Neutrophil (primary cell): ENCODE measurements around the gene TMCC1.
"Not testable (repeated sequence)": the region's sequence is repeated elsewhere in the genome, so short reads cannot be mapped to it uniquely, and the experiment has no call there.

ENCODE experiments used
- H3K27ac ChIP-seq: fragments of 200-600 bp; sonication (generic); 2 replicates; pipeline ENCODE4 v1.5.1; 2016; ENCODE audit warnings: mild to moderate bottlenecking, moderate library complexity
- H3K27me3 ChIP-seq: fragments of 200-600 bp; sonication (generic); 2 replicates; pipeline ENCODE4 v1.6.0; 2016; ENCODE audit warnings: mild to moderate bottlenecking
- H3K36me3 ChIP-seq: fragments of 200-600 bp; sonication (generic); 2 replicates; pipeline ENCODE4 v1.5.1; 2017
- H3K4me1 ChIP-seq, 2 experiments: fragments of 200-600 bp in 1 of 2; sonication (generic) in 1 of 2; 1 replicate in 1 of 2; 2 replicates in 1 of 2; pipeline versions ENCODE4 v1.5.1 to v1.6.1; 2013 to 2016; ENCODE audit warnings: low read depth in 1 of 2, low read length in 1 of 2, mild to moderate bottlenecking in 1 of 2, moderate library complexity in 1 of 2; ENCODE audit not compliant: control insufficient read depth in 1 of 2, insufficient read depth in 1 of 2
- H3K4me3 ChIP-seq, 2 experiments: fragments of 200-600 bp in 1 of 2; sonication (generic) in 1 of 2; 1 replicate in 1 of 2; 2 replicates in 1 of 2; pipeline ENCODE4 v1.5.1; 2013 to 2016; ENCODE audit warnings: low read depth in 1 of 2, low read length in 1 of 2, mild to moderate bottlenecking in 1 of 2, moderate library complexity in 1 of 2
- H3K9me3 ChIP-seq: fragments of 200-600 bp; sonication (generic); 2 replicates; pipeline ENCODE4 v1.5.1; 2016
- TF ChIP-seq, protein P1 (sequence below): fragments of 200-600 bp; sonication (generic); IDR thresholded peaks from 2 replicates; pipeline ENCODE4 v1.5.1; 2016; ENCODE audit warnings: antibody characterized with exemption

TMCC1 gene

DNA sequence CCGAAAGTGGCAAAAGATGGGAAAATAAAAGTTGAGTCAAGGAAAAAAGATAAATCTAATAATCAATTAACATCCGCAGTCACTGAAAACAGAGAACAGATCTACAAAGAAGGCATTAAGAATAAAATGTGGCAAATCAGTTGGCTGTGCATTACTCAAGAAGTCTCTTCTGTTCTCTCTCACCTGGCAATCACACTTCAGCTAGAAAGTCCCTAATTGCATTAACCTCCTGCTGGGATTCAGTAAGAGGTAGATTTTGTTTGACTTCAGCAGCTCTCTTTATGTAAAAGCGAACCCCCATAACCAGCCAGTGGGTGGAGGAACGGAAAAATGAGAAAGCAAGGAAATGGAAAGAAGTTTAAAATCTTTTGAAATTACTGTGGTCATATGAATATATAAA lies 192.3 kb downstream of the TMCC1 start:
- Histone ChIP-seq H3K4me3 (no peak overlapping the region), H3K27me3 (no peaks in the 10 kb centered on the region), H3K36me3 (no peaks in the 10 kb centered on the region), H3K9me3 (no peaks in the 10 kb centered on the region), H3K4me1 (no peaks in the 10 kb centered on the region), H3K27ac (no peak overlapping the region)
- TF ChIP-seq, protein P1, sequence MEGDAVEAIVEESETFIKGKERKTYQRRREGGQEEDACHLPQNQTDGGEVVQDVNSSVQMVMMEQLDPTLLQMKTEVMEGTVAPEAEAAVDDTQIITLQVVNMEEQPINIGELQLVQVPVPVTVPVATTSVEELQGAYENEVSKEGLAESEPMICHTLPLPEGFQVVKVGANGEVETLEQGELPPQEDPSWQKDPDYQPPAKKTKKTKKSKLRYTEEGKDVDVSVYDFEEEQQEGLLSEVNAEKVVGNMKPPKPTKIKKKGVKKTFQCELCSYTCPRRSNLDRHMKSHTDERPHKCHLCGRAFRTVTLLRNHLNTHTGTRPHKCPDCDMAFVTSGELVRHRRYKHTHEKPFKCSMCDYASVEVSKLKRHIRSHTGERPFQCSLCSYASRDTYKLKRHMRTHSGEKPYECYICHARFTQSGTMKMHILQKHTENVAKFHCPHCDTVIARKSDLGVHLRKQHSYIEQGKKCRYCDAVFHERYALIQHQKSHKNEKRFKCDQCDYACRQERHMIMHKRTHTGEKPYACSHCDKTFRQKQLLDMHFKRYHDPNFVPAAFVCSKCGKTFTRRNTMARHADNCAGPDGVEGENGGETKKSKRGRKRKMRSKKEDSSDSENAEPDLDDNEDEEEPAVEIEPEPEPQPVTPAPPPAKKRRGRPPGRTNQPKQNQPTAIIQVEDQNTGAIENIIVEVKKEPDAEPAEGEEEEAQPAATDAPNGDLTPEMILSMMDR = no peak

DNA sequence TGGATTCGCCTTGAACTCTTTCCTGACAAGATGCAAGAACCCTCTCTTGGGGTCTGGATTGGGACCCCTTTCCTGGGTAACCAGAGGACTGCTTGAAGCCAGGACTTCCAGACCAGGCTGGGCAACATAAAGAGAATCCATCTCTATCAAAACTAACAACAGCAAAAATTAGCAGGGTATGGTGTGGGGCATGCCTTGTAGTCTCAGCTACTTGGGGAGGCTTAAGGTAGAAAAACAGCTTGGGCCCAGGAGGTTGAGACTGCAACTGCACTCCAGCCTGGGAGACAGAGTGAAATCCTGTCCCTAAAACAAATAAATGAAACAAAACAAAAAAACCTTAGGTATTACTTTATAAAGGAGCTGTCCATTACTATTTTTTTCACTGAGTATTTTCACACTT lies 193.9 kb downstream of the TMCC1 start:
- no peak overlapping the region for H3K4me3 ChIP-seq
- no peaks in the 10 kb centered on the region for H3K27me3 ChIP-seq
- no peaks in the 10 kb centered on the region for H3K9me3 ChIP-seq
- no peak overlapping the region for H3K27ac ChIP-seq
- no peaks in the 10 kb centered on the region for H3K4me1 ChIP-seq
- no peaks in the 10 kb centered on the region for H3K36me3 ChIP-seq
- TF ChIP-seq, protein P1 = no peak

DNA sequence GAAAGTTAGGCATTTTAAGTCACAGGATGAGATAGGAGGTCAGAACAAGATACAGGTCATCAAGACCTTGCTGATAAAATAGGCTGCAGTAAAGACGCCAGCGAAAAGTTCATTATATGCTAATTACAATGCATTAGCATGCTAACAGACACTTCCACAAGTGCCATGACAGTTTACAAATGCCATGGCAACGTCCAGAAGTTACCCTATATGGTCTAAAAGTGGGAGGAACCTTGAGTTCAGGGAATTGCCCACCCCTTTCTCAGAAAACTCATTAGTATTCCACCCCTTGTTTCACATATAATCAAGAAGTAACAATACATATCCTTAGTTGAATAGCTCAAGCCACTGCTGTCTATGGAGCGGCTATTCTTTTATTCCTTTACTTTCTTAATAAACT lies 194.3 kb downstream of the TMCC1 start:
- TF ChIP-seq, protein P1 = no peak
- no peak overlapping the region for H3K27ac ChIP-seq
- H3K9me3 ChIP-seq = no peaks in the 10 kb centered on the region
- H3K36me3 ChIP-seq = no peaks in the 10 kb centered on the region
- no peak overlapping the region for H3K4me3 ChIP-seq
- no peaks in the 10 kb centered on the region for H3K27me3 ChIP-seq
- no peaks in the 10 kb centered on the region for H3K4me1 ChIP-seq

DNA sequence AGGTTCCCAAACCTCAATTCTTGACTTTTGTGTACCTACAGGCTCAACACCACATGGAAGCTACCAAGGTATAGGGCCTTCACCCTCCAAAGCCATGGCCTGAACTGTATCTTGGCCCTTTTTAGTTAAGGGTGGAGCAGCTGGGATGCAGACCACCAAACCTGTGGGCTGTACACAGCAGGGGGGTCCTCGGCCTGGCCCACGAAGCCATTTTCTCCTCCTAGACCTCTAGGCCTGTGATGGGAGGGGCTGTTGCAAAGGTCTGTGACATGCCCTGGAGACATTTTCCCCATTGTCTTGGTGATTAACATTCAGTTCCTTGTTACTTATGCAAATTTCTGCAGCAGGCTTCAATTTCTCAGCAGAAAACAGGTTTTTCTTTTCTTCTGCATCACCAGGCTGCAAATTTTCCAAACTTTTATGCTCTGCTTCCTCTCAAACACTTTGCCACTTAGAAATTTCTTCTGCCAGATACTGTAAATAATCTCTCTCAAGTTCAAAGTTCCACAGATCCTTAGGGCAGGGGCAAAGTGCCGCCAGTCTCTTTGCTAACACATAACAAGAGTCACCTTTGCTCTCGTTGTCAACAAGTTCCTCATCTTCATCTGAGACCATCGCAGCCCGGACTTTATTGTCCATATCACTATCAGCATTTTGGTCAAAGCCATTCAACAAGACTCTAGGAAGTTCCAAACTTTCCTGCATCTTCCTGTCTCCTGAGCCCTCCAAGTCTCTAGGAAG lies 196.1 kb downstream of the TMCC1 start:
- Histone ChIP-seq H3K4me1 (no peaks in the 10 kb centered on the region), H3K27me3 (no peaks in the 10 kb centered on the region), H3K9me3 (no peaks in the 10 kb centered on the region), H3K4me3 (no peak overlapping the region), H3K27ac (no peak overlapping the region), H3K36me3 (no peaks in the 10 kb centered on the region)
- TF ChIP-seq, protein P1 = no peak

DNA sequence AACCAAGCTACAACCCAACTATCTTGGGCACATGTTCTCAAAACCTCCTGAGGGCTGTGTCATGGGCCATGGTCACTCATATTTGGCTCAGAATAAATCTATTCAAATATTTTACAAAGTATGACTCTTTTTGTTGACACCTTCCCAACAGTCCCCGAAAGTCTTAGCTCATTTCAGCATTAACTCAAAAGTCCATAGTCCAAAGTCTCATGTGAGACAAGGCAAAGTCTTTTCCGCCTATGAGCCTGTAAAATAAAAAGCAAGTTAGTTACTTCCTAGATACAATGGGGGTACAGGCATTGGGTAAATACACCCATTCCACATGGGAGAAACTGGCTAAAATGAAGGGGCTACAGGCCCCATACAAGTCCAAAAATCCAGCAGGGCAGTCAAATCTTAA lies 197.1 kb downstream of the TMCC1 start:
- H3K4me1 ChIP-seq, H3K36me3 ChIP-seq, H3K27me3 ChIP-seq, H3K27ac ChIP-seq, H3K4me3 ChIP-seq, H3K9me3 ChIP-seq: not testable (repeated sequence)

DNA sequence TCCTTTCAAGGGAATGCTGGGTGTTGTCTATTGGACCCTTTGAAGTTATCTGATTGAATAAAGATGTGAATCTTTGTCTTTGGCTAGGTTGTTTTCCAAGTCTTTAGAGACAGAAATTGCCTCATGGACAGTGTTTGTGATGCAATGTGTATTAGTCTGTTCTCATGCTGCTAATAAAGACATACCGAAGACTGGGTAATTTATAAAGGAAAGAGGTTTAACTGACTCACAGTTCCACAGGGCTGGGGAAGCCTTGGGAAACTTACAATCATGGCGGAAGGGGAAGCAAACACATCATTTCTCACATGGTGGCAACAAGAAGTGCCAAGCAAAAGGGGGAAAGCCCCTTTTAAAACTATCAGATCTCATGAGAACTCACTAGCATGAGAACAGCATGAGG lies 198.3 kb downstream of the TMCC1 start:
- Histone ChIP-seq H3K9me3 (no peaks in the 10 kb centered on the region), H3K36me3 (no peaks in the 10 kb centered on the region), H3K4me3 (no peak overlapping the region), H3K4me1 (peaks cover 0 to 2% of the 10 kb centered on the region in 2 experiments), H3K27ac (no peak overlapping the region), H3K27me3 (no peaks in the 10 kb centered on the region)
- TF ChIP-seq, protein P1 = no peak
